Keratinocyte (primary cell): ENCODE data around the gene ATP13A3.

Experiments
- CTCF ChIP-seq, 3 experiments: IDR thresholded peaks in 1 of 3; conservative IDR thresholded peaks in 1 of 3; optimal IDR thresholded peaks in 1 of 3; 2 replicates in 2 of 3; 3 replicates in 1 of 3; pipeline versions ENCODE3 to v1.5.1; 2011; ENCODE audit warnings: low read length in 3 of 3, mild to moderate bottlenecking in 3 of 3, moderate library complexity in 2 of 3, control low read depth in 1 of 3, inconsistent platforms in 1 of 3; ENCODE audit not compliant: insufficient read depth in 2 of 3; ENCODE audit errors: extremely low read depth in 1 of 3
- EZH2 ChIP-seq: IDR thresholded peaks from one replicate; pipeline ENCODE4 v1.6.1; 2012; ENCODE audit warnings: inconsistent platforms, mild to moderate bottlenecking, low read length, moderate library complexity

GRCh38 chr3:194386066-194386465 lies 100.7 kb downstream of the ATP13A3 start:
- TF ChIP-seq EZH2 (no peak), CTCF (optimal IDR thresholded peaks at IDR 0.05 in 1 of 3, IDR thresholded peaks at IDR 0.05 in 1 of 3, conservative IDR thresholded peaks at IDR 0.05 in 1 of 3; ENCODE audit: extremely low read depth in 1 of 3, insufficient read depth in 2 of 3, low read length in 3 of 3) (no peak)
